Measurements from ENCODE around the gene RASAL1.
A peak's percentile ranks its signal among the peaks of the same experiment; 100 is the strongest.

Gene RASAL1

DNA sequence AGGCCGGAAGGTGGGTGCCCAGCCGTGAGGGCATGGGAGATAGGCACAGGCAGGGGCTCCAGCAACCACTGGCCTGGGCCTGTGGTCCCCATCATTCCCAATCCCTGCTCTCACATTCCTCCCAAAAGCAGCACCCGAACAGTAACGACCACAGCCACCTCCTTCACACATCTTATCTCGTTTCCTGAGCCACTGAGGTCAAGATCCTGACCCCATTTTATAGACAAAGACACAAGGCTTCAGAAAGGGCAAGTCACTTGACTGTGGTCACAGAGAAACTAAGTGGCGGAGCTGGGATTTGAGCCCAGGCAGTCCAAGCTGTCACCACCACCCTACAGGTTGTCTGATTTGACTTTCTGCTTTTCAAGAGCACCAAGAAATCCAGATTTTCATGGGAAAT lies 40.2 kb downstream of the RASAL1 start:
- no peak for DNase-seq

GRCh38 chr12:113094738-113095137 lies 40.8 kb downstream of the RASAL1 start:
- no peak for DNase-seq

DNA sequence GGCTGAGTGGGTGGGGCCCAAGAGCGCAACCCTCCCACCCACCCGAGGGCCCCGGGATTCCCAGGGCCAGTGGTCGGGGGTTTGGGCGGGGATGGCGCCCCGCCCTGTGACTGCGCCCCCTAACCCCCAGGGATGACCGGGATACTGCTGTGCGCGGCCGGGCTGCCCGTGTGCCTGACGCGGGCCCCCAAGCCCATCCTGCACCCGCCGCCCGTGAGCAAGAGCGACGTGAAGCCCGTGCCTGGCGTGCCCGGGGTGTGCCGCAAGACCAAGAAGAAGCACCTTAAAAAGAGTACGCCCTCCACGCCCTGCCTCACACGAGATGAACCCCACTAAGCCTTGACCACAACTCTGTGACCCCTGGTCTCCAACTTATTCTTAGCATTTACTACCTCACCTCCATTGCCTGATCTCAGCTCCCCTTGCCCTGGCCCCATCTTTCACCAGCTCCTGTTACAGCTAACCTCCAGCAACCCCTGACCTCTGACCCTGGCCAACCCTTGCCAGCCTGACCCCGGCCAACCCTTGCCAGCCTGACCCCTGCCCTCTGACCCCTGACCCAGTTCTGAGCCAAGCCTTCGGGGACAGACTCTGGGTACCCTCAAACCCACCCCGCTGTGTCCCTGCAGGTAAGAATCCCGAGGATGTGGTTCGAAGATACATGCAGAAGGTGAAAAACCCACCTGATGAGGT lies 42.0 kb downstream of the RASAL1 start:
- DNase-seq: no peak

DNA sequence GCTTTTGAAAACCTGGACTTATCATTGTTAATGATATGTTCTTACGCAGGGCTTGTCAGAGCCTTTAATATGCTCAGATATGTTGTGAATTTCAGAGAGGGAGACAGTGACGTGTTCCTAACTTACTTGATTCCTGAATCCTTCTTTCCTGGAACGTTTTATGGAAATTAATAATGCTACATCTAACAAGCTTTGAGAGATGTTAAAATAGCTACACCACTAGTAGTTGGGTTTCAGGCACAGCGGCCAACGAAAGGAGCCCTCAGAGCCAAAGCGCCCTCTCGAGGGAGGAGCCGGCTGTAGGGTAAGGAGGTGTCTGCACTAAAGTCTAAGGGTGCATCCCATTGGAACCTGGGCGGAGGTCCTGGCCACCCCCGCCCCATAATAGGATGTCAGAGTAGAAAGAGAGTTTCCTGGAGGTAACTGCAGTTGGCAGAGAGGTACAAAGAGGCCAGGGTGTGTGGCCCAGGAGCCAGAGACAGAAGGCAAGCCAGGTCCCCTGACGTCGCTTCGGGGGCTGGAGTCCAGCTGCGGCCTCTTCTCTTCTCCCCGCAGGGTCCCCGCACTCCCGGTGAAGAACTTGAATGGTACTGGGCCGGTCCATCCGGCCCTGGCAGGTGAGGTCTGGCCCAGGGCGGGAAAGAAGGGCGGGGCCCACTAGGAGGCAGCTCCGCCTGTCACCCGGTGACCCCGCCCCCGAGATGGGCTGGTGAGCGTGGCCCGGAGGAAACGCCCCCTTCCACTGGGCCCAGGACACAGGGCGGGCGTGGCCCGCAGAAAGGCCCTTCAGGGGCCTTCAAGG lies 42.8 kb downstream of the RASAL1 start:
- DNase-seq: peak; percentile 16

DNA sequence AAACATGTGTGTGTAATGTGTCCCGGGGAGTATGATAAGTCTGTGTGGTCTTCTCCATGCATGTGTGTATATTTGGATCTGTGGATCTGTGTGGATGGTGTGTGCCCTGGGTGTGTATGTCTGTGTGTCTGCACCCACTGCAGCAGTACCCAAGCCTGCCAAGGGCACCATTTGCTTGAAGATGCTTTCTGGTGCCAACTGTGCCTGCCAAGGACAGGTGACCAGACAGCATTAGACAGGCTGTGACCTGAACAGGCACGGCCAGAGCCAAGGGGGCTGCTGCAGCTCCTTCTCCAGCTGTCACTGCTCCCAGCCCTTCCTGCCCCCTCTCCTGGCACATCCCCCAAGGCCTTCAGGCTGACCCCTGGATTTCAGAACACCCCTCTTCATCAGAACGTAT lies 44.1 kb downstream of the RASAL1 start:
- no peak for DNase-seq

- DNase-seq: no peak
Measured at GRCh38 chr12:113090740-113091139, 44.8 kb downstream of the RASAL1 start.

- no peak for DNase-seq
Measured at GRCh38 chr12:113089839-113090238, 45.7 kb downstream of the RASAL1 start.

- DNase-seq: no peak
Measured at GRCh38 chr12:113088971-113089756, 46.4 kb downstream of the RASAL1 start.

DNA sequence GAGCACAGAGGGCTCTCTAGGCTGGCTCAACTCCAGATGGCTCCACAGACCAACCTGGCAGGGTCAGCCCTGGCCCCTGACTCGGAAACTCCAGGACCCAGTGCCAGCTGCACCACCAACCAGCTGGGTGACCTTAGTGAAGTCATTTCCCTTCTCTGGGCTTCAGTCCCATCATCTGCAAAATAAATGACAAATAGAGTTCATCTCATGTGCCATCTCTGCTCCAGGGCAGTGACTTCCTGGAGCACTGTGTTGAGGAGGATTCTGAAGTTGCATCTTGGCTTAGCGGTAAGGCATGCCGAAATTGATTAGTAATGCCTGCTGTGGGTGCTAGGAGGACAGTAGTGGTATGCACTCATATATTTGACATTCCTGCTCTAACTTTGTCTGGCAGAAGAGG lies 47.5 kb downstream of the RASAL1 start:
- no peak for DNase-seq

- DNase-seq: no peak
Measured at GRCh38 chr12:113087193-113087592, 48.4 kb downstream of the RASAL1 start.

DNA sequence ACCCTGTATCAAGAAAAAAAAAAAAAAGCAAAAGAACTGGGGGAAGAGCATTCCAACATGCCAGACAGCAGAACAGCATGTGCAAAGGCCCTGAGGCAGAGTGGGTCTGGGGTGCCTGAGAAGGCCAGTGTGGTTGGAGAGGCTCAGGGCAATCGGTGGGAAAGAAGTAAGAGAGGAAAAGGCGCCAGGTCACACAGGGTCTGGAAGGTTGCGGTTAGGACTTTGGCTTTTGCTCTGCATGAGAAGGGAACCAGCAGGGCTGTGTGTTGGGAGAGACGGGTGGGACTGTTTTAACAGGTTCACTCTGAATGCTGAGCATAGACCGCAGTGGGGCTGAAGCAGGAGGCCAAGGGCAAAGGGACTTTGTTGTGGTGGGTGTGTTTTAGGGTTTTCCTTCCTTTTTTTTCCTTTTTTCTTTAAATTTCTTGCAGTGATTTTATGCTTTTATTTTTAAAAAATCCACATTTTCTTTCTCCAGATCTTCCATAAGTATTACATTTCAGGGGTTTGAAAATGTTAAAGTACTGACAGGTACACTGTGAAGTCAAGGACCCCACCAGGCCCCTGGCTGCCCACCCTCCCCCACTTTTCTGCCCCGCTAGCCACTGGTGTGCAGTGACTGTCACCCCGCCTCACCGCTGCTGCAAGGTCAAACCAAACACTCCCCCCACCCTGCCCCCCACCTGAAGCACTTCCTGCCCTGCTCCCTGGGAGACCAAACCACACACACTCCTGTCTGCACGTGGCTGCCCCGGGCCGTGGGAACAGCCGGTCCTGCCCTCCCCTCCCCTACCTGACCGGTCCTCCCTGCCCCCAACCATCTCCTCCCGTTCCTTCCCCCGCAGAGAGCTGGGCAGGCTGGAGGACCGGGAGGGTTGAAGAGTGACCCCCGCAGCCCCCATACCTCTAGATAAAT lies 49.1 kb downstream of the RASAL1 start:
- no peak for DNase-seq

DNA sequence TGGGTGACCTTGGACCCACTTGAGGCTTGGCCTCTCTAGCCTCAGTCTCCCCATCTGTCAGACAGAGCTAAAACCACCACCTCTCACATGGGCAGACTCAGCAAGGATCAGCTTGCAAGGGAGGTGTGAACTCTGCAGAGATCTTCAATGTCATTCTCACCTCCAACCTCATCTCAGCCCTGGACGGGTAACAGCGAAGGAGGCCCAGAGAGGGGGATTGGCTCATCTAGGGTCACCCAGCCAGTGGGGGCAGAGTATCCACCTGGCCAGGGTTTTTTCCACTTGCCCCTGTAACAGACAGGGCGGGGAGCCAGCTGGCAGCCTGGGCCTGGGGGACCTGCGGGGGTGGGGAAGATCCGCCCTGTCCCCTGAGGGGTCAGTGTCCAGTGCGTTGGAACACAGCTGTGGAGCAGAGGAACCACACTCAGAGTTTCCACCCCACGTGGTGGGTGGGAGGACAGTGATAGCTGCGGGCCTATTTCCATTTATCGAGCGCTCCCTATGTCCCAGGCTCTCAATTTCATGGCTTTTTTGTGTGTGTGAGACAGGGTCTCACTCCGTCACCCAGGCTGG lies 51.6 kb downstream of the RASAL1 start:
- no peak for DNase-seq

GRCh38 chr12:113082486-113083148 lies 52.9 kb downstream of the RASAL1 start:
- DNase-seq: no peak

- no peak for DNase-seq
Measured at GRCh38 chr12:113081873-113082272, 53.7 kb downstream of the RASAL1 start.

- DNase-seq: no peak
Measured at GRCh38 chr12:113077859-113078255, 57.7 kb downstream of the RASAL1 start.

GRCh38 chr12:113077057-113077858 lies 58.3 kb downstream of the RASAL1 start:
- no peak for DNase-seq

GRCh38 chr12:113075137-113075683 lies 60.4 kb downstream of the RASAL1 start:
- no peak for DNase-seq

- DNase-seq: no peak
Measured at GRCh38 chr12:113073586-113073985, 62.0 kb downstream of the RASAL1 start.

GRCh38 chr12:113072136-113072535 lies 63.4 kb downstream of the RASAL1 start:
- DNase-seq: no peak

Data from inflammatory macrophage treated with lipopolysaccharide for 4 hours (primary cell).